WTC11 (cell line): Measurements from ENCODE around the gene HHIPL2. TPM values are rescaled to one million over a fixed set of nuclear protein-coding genes. Genes with fewer than 3 reads are reported as not detected.

Source experiments
- ATAC-seq: fragments of 200-7000 bp; cut with Tn5 transposase; 2 replicates; pipeline ENCODE4 v1.10.0; 2021; ENCODE audit warnings: mild to moderate bottlenecking, moderate library complexity
- CTCF ChIA-PET: fragments of 300-600 bp; sonication (Branson Sonifier 250); formaldehyde crosslinking; loops from one replicate; lab custom pipeline; 2021; ENCODE audit warnings: antibody characterized with exemption; lab: Charles Lee
- POLR2A ChIA-PET: fragments of 350-600 bp; sonication (Branson Sonifier 250); formaldehyde crosslinking; loops from one replicate; lab custom pipeline; 2021; ENCODE audit warnings: antibody characterized with exemption; lab: Charles Lee
- DNase-seq: peaks from one replicate; pipeline ENCODE4 v3.0.0; 2021; ENCODE audit warnings: low spot score
- H3K27ac Mint-ChIP-seq: 2 replicates; pipeline ENCODE4 v1.8.0; 2021; ENCODE audit warnings: mixed read lengths
- H3K27me3 Mint-ChIP-seq: 2 replicates; pipeline ENCODE4 v1.8.0; 2021; ENCODE audit warnings: low read depth, mild to moderate bottlenecking, moderate library complexity, mixed read lengths
- H3K36me3 Mint-ChIP-seq: 2 replicates; pipeline ENCODE4 v1.8.0; 2021; ENCODE audit warnings: mixed read lengths
- H3K4me1 Mint-ChIP-seq: 2 replicates; pipeline ENCODE4 v1.8.0; 2022; ENCODE audit warnings: mixed read lengths
- H3K4me3 Mint-ChIP-seq: 2 replicates; pipeline ENCODE4 v1.8.0; 2021; ENCODE audit warnings: mild to moderate bottlenecking, moderate library complexity, mixed read lengths
- H3K9me3 Mint-ChIP-seq: 2 replicates; pipeline ENCODE4 v1.8.0; 2021; ENCODE audit warnings: mixed read lengths
- ATF1 ChIP-seq: sonication (generic); formaldehyde crosslinking; IDR thresholded peaks from 2 replicates; pipeline ENCODE4 v1.8.1; 2023; ENCODE audit warnings: mild to moderate bottlenecking, moderate library complexity, missing genetic modification reagents
- CREM ChIP-seq: sonication (generic); formaldehyde crosslinking; IDR thresholded peaks from 2 replicates; pipeline ENCODE4 v1.8.1; 2022; ENCODE audit warnings: mild to moderate bottlenecking, missing genetic modification reagents, moderate library complexity
- ESRRA ChIP-seq: sonication (generic); formaldehyde crosslinking; IDR thresholded peaks from 2 replicates; pipeline ENCODE4 v1.8.1; 2022; ENCODE audit warnings: mild to moderate bottlenecking, missing genetic modification reagents, borderline replicate concordance
- HMGA2 ChIP-seq: fragments of 250-450 bp; sonication (Bioruptor Pico); IDR thresholded peaks from 2 replicates; pipeline ENCODE4 v1.4.0; 2021; ENCODE audit warnings: mild to moderate bottlenecking, moderate library complexity
- IRF2 ChIP-seq: sonication (generic); formaldehyde crosslinking; IDR thresholded peaks from 2 replicates; pipeline ENCODE4 v1.8.0; 2022; ENCODE audit warnings: low read depth, missing genetic modification reagents, borderline replicate concordance
- JUN ChIP-seq: sonication (generic); formaldehyde crosslinking; IDR thresholded peaks from 2 replicates; pipeline ENCODE4 v1.8.0; 2023; ENCODE audit warnings: mild to moderate bottlenecking, missing genetic modification reagents
- NR2C2 ChIP-seq: sonication (generic); formaldehyde crosslinking; IDR thresholded peaks from 2 replicates; pipeline ENCODE4 v1.8.0; 2022; ENCODE audit warnings: mild to moderate bottlenecking, missing genetic modification reagents
- SOX15 ChIP-seq: fragments of 250-450 bp; sonication (Bioruptor Pico); IDR thresholded peaks from 2 replicates; pipeline ENCODE4 v1.9.0; 2021; ENCODE audit warnings: mild to moderate bottlenecking
- ZNF232 ChIP-seq: sonication (generic); formaldehyde crosslinking; IDR thresholded peaks from 2 replicates; pipeline ENCODE4 v1.8.0; 2022; ENCODE audit warnings: mild to moderate bottlenecking, missing genetic modification reagents
- ZNF263 ChIP-seq: sonication (generic); formaldehyde crosslinking; IDR thresholded peaks from 2 replicates; pipeline ENCODE4 v1.8.1; 2022; ENCODE audit warnings: low read depth, mild to moderate bottlenecking, moderate library complexity, missing genetic modification reagents
- ZNF396 ChIP-seq: fragments of 250-450 bp; sonication (Bioruptor Pico); IDR thresholded peaks from 2 replicates; pipeline ENCODE4 v1.8.0; 2021; ENCODE audit warnings: mild to moderate bottlenecking, moderate library complexity, borderline replicate concordance
- total RNA-seq: library from RNA; stranded (reverse); gene quantifications from 3 replicates; pipeline ENCODE4 v1.2.3, GENCODE V29; 2021
- TF ChIP-seq, protein P1 (sequence below): fragments of 250-450 bp; sonication (Bioruptor Pico); conservative IDR thresholded peaks from 2 replicates; pipeline ENCODE4 v1.9.0; 2021; ENCODE audit warnings: mild to moderate bottlenecking
- TF ChIP-seq, protein P2 (sequence below): sonication (generic); formaldehyde crosslinking; IDR thresholded peaks from 2 replicates; pipeline ENCODE4 v1.8.0; 2022; ENCODE audit warnings: mild to moderate bottlenecking, missing genetic modification reagents
- TF ChIP-seq, protein P3 (sequence below): sonication (generic); formaldehyde crosslinking; IDR thresholded peaks from 2 replicates; pipeline ENCODE4 v1.8.0; 2023; ENCODE audit warnings: mild to moderate bottlenecking, missing genetic modification reagents
- TF ChIP-seq, protein P4 (sequence below): fragments of 250-450 bp; sonication (Bioruptor Pico); IDR thresholded peaks from 2 replicates; pipeline ENCODE4 v2.1.2; 2022; ENCODE audit warnings: mild to moderate bottlenecking, moderate library complexity
- TF ChIP-seq, protein P5 (sequence below): sonication (generic); formaldehyde crosslinking; IDR thresholded peaks from 2 replicates; pipeline ENCODE4 v1.8.0; 2022; ENCODE audit warnings: mild to moderate bottlenecking, missing genetic modification reagents
- TF ChIP-seq, protein P6 (sequence below): sonication (generic); formaldehyde crosslinking; IDR thresholded peaks from 2 replicates; pipeline ENCODE4 v1.8.0; 2023; ENCODE audit warnings: missing genetic modification reagents
- TF ChIP-seq, protein P7 (sequence below): sonication (generic); formaldehyde crosslinking; IDR thresholded peaks from 2 replicates; pipeline ENCODE4 v1.8.1; 2023; ENCODE audit warnings: mild to moderate bottlenecking, missing genetic modification reagents, borderline replicate concordance

Gene HHIPL2
- total RNA-seq, 1 experiment from 2014 or later: 0.11 TPM

DNA sequence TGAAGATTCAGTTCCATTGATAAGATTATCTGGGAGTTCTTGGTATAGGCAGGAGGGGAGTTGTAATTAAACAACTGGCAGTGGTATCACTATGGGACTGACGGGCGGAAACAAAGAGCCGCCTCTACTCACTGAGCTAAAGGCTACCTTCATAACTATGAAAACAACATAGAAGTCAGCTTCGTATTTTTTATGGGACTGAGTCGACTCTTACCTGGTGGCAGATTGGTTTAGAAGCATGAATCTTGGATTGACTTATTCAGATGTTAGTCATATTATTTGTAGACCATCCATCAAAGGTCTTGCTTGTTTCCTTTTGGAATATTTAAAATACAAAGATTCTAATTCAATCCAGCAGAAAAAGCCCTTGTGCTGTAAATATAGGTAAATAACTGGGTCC, 6.3 kb upstream of the HHIPL2 start (continued):
- TF ChIP-seq, protein P1, sequence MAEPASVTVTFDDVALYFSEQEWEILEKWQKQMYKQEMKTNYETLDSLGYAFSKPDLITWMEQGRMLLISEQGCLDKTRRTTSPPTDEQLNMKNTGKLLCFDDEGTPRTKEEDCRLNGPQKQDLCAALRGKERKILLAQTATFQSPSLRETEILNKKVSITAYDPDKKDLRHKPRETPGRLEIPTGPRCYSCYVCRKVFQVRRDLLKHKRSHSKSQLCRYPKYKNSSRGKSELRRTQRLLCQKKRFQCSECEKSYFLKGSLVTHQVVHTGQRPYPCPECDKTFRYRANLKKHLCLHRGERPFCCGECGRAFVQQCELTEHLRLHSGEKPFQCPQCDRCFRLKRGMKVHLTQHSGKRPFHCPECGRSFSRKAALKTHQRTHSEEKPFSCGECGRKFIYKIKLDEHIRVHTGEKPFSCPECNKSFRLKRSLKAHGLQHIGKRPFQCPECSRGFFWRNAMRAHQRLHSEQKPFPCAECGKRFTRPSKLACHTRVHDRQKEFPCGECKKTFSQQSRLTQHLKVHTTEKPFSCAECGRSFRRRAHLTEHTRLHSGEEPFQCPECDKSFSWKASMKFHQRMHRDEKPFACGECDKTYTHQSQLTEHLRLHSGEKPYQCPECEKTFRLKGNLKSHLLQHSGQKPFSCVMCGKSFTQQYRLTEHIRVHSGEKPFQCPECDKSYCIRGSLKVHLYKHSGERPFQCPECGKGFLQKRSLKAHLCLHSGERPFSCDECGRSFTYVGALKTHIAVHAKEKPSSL (CRISPR knock-in tag): no peak
- TF ChIP-seq, protein P2, sequence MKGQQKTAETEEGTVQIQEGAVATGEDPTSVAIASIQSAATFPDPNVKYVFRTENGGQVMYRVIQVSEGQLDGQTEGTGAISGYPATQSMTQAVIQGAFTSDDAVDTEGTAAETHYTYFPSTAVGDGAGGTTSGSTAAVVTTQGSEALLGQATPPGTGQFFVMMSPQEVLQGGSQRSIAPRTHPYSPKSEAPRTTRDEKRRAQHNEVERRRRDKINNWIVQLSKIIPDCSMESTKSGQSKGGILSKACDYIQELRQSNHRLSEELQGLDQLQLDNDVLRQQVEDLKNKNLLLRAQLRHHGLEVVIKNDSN (CRISPR knock-in tag): no peak
- TF ChIP-seq, protein P3, sequence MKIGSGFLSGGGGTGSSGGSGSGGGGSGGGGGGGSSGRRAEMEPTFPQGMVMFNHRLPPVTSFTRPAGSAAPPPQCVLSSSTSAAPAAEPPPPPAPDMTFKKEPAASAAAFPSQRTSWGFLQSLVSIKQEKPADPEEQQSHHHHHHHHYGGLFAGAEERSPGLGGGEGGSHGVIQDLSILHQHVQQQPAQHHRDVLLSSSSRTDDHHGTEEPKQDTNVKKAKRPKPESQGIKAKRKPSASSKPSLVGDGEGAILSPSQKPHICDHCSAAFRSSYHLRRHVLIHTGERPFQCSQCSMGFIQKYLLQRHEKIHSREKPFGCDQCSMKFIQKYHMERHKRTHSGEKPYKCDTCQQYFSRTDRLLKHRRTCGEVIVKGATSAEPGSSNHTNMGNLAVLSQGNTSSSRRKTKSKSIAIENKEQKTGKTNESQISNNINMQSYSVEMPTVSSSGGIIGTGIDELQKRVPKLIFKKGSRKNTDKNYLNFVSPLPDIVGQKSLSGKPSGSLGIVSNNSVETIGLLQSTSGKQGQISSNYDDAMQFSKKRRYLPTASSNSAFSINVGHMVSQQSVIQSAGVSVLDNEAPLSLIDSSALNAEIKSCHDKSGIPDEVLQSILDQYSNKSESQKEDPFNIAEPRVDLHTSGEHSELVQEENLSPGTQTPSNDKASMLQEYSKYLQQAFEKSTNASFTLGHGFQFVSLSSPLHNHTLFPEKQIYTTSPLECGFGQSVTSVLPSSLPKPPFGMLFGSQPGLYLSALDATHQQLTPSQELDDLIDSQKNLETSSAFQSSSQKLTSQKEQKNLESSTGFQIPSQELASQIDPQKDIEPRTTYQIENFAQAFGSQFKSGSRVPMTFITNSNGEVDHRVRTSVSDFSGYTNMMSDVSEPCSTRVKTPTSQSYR (CRISPR knock-in tag): no peak

DNA sequence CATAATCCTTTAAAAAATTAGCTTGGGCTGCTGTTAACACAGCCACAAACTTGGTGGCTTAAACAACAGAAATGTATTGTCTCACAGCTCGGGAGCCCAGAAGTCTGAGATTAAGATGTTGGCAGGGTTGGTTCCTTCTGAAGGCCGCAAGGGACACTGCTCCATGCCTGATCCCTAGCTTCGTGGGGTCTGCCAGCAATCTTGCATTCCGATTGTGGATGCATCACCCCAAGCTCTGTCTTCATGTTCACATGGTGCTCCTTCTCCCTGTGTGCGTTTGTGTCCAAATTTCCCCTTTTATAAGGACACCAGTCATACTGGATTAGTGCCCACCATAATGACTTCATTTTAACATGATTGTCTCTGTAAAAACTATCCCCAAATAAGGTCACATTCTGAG, 5.0 kb upstream of the HHIPL2 start:
- CTCF ChIA-PET: no interaction called here
- Mint-ChIP-seq H3K27me3 (no peaks in the 10 kb centered on the region), H3K27ac (no peak overlapping the region), H3K9me3 (no peaks in the 10 kb centered on the region), H3K4me1 (0 out of 2 replicates have a peak, but pooled peaks cover 3% of the 10 kb centered on the region), H3K36me3 (peaks cover 12% of the 10 kb centered on the region), H3K4me3 (no peak overlapping the region)
- ATAC-seq: no peak
- TF ChIP-seq NR2C2 (CRISPR knock-in tag): no peak
- TF ChIP-seq, protein P4, sequence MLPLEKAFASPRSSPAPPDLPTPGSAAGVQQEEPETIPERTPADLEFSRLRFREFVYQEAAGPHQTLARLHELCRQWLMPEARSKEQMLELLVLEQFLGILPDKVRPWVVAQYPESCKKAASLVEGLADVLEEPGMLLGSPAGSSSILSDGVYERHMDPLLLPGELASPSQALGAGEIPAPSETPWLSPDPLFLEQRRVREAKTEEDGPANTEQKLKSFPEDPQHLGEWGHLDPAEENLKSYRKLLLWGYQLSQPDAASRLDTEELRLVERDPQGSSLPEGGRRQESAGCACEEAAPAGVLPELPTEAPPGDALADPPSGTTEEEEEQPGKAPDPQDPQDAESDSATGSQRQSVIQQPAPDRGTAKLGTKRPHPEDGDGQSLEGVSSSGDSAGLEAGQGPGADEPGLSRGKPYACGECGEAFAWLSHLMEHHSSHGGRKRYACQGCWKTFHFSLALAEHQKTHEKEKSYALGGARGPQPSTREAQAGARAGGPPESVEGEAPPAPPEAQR (CRISPR knock-in tag): no peak
- no peak for TF ChIP-seq ZNF232
- TF ChIP-seq IRF2 (CRISPR knock-in tag): no peak
- TF ChIP-seq, protein P5, sequence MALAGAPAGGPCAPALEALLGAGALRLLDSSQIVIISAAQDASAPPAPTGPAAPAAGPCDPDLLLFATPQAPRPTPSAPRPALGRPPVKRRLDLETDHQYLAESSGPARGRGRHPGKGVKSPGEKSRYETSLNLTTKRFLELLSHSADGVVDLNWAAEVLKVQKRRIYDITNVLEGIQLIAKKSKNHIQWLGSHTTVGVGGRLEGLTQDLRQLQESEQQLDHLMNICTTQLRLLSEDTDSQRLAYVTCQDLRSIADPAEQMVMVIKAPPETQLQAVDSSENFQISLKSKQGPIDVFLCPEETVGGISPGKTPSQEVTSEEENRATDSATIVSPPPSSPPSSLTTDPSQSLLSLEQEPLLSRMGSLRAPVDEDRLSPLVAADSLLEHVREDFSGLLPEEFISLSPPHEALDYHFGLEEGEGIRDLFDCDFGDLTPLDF (CRISPR knock-in tag): no peak
- no peak for TF ChIP-seq ZNF396 (CRISPR knock-in tag)
- TF ChIP-seq ZNF263 (CRISPR knock-in tag): no peak
- TF ChIP-seq, protein P6, sequence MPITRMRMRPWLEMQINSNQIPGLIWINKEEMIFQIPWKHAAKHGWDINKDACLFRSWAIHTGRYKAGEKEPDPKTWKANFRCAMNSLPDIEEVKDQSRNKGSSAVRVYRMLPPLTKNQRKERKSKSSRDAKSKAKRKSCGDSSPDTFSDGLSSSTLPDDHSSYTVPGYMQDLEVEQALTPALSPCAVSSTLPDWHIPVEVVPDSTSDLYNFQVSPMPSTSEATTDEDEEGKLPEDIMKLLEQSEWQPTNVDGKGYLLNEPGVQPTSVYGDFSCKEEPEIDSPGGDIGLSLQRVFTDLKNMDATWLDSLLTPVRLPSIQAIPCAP: no peak
- TF ChIP-seq, protein P7, sequence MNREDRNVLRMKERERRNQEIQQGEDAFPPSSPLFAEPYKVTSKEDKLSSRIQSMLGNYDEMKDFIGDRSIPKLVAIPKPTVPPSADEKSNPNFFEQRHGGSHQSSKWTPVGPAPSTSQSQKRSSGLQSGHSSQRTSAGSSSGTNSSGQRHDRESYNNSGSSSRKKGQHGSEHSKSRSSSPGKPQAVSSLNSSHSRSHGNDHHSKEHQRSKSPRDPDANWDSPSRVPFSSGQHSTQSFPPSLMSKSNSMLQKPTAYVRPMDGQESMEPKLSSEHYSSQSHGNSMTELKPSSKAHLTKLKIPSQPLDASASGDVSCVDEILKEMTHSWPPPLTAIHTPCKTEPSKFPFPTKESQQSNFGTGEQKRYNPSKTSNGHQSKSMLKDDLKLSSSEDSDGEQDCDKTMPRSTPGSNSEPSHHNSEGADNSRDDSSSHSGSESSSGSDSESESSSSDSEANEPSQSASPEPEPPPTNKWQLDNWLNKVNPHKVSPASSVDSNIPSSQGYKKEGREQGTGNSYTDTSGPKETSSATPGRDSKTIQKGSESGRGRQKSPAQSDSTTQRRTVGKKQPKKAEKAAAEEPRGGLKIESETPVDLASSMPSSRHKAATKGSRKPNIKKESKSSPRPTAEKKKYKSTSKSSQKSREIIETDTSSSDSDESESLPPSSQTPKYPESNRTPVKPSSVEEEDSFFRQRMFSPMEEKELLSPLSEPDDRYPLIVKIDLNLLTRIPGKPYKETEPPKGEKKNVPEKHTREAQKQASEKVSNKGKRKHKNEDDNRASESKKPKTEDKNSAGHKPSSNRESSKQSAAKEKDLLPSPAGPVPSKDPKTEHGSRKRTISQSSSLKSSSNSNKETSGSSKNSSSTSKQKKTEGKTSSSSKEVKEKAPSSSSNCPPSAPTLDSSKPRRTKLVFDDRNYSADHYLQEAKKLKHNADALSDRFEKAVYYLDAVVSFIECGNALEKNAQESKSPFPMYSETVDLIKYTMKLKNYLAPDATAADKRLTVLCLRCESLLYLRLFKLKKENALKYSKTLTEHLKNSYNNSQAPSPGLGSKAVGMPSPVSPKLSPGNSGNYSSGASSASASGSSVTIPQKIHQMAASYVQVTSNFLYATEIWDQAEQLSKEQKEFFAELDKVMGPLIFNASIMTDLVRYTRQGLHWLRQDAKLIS (CRISPR knock-in tag): no peak
- TF ChIP-seq JUN (CRISPR knock-in tag): no peak
- TF ChIP-seq ATF1 (CRISPR knock-in tag): no peak
- TF ChIP-seq SOX15 (CRISPR knock-in tag): no peak
- no peak for TF ChIP-seq ESRRA (CRISPR knock-in tag)
- TF ChIP-seq HMGA2: no peak
- TF ChIP-seq CREM: no peak
- POLR2A ChIA-PET: no interaction called here
- no peak for DNase-seq
